SIG-M5 treated with dmso at 0.1 percent for 504 hours (cell line): ENCODE results near the gene VTCN1.

Source experiments
- DNase-seq: peaks from one replicate; lab custom pipeline; 2025; ENCODE audit not compliant: unreplicated experiment; lab: John Stamatoyannopoulos, UW

VTCN1 gene

DNA sequence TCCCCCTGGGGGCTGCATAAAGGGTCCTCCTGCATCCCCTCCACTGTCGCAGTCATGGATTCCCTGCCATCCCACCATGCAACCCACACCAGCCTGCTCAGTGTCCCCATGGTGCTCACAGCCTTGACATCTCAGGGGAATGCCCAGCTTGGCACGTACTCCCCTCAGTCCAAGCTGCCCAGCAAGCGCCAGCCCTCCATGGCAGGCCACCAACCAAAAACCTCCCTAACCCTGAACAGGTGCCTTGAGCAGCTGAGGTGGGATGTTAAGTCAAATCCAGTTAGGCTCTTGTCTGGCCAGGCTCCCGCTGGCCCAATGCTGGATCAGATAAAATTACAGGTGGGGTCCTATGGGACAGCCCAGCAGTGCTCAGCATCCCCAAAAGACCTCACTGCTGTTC lies 341 bp downstream of the VTCN1 start:
- no peak for DNase-seq

DNA sequence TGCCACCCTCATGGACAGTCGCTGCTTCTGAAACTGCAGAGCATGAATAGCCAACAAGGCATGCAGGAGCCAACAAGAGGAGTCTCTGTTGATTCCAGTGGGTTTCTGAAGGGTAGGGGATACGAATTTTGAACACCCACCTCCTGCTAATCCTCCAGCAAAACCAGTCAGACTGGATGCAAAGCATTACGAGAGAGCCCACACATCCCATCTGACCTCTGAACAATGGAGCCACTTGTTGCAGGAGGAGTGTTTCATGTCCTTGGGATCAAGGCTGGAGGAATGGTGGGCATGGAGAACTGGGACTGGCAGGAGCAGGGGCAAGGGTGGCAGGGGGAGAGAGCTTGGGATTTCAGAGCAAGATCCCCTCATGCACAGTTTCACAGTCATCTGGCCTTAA lies 1.6 kb downstream of the VTCN1 start:
- no peak for DNase-seq

DNA sequence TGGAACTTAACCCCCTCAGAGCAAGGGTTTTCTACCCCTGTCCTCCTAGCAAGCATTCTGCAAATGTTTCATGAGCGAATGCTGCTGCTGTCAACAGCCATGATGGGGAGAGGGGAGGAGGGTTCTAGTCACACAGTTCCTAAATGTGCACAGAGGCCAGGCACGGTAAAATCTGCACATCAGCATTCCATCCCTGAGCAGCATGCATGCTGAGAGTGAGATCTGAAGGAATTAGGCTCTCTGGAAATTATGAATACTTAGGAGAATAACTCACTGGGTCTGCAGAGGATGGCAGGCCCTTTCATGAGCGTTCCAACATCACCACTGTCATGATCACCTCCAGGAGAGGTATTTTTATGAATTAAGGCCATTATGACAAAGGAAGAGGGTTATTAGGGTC lies 2.1 kb downstream of the VTCN1 start:
- DNase-seq: no peak

DNA sequence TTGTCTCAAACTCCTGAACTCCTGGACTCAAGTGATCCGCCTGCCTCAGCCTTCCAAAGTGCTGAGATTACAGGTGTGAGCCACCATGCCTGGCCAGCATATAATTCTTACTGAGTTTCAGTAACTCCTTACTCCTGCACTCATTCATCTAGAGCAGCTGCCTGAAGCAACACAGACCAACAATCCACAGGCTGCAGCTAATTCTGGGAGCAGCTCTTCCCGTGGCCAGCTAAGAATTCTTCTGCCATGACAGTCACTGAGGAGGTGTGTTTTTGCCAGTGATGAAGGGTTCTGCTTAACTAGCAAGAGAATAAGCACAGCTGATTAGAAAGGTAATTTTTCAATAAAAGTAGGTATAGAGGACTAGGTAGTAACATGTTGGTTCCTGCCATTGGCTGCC lies 5.4 kb downstream of the VTCN1 start:
- DNase-seq: no peak

DNA sequence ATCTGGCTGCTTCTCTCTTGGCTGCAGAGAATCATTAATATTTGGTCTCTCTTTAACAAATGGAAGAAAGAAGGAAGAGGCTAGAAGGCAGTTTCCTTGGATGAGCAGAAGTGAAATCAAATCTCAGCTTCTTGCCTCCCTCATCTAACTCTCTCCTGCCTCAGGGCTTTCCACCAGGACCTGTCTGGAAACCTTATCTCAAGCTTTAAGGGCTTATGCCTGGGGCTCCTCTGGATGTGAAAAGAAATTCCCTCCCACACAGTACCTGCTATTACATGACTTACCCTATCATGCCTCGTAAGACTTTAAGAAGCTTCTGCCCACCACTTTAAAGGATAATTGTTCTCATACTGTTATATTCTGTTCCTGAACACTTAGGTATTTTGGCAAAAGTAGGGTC lies 8.9 kb downstream of the VTCN1 start:
- no peak for DNase-seq

DNA sequence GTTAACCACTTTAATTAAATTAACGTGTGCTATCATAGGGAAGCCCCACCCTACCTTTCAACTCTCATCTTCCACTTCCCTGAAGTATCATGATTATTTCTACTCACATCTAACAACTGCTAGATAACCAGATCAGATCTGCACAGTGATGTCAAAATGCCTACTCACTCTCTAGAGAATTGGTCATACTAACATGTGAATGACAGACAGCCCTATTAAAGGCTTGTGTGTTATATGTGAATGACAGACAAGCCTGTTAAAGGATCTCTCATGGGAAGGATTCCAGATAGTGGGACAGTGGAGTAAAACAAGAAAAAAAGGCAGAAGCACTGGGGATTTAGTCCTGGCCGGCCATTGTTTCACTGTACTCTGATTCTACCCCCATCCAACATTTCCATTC lies 12.6 kb downstream of the VTCN1 start:
- DNase-seq: no peak

DNA sequence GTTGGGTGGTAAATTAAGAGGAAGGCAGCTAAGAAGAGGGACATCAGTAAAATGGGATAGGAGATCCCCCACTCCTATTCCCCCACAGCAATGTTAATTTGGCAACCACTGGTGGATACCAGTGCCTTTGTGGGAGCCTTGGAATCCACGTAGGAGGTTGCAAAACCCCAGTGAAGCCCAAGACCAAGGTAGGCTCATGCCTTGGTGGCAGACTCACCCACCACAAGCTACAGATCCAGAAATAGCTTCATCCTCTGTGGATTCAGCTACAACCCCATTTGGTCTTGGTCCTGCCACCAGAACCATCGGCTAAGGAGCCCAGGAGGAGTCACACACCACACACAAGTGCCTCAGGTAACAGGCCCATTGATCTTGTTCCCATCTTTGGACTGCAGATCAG lies 21.0 kb downstream of the VTCN1 start:
- no peak for DNase-seq

DNA sequence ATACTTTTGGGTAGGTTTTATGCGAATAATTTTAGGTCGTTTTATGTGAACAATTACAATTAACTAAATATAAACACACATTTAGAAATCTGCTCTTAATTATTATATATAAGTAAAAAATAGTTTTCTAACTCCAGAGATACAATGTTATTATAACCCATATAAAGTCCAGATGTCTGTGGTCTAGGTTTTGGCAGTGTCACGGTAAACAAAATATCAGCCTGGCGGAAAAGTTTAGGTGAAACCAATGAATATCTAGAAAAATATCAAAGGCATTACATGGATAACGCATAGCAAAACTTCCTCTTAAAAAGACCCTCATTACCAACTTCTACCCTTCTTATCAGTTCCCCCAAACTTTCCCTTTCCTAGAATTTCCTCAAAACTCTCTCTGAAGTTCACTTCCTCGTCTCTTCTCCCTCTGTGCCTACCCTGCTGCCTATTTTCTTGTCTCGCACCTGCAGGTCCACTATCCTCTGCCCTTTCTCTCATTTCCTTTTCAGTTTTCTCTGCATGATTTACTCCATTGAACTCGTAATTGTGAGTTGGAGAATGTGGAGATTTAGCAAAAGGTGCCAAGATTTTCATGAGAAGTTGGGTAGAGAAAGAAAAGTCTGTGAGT lies 21.8 kb downstream of the VTCN1 start:
- DNase-seq: no peak

DNA sequence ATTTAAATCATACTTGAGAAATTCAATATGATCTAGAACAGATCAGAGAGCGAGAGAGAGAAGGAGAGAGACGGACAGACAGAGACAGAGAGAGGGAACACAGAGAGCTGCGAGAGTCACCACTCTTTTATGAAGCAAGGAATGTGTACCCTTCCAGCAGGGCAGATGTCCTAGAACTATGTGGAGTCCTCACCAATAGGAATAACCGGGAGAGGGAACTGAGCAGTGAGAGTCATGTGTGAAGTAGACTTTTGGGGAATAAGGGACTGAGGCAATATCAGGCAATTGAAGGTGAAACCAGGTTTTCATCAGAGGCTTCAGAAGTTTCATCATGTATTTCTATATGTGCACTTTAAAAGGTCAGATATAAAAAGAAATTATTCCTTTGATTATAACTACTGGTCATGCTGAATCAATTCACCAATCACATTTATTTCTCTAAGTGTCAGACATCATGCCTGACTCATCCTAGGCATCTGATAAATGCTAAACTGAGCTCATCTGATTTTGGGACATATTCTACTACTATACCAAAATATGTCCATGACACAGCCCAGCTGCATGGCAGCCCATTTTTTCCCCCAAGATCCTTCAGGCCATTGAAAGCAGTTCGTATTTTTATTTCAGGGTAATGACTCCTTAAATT lies 22.4 kb downstream of the VTCN1 start:
- DNase-seq: no peak

DNA sequence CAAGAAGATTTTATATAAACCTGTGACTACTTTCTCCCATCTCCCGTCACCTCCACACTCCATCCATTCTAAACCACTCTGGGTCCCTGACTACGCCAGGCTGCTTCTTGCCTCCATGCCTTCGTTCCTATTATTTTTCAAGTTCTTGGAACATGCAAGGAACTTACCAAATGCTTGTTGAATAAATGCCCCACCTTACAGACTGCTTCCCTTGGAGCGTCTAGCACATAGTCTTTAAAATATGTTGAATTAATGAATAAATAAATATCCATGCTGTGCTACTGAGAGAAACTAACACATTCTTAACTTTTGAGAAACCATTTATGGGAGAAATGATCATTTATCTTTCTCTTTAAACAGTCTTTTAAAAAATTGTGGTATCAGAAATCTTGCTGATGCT lies 27.6 kb downstream of the VTCN1 start:
- DNase-seq: no peak

DNA sequence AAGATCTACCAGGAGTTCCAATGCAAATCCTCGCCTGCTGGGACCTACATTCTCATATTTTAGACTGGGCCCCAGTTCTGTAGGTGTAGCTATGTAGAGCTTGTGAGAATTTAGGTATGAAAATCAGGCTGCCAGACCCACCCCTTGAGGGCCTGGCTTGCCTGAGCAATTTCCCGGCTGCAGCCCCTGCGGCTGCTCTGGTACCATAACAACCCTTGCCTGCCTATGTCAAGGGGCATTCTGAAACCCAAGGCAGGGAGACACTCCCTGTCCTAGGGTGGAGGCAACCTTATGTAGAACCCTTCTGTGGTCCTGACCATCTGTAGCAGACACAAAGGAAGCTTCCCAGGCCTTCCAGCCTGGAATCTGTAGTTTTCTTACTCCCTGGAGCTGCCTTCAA lies 28.4 kb downstream of the VTCN1 start:
- DNase-seq: no peak

DNA sequence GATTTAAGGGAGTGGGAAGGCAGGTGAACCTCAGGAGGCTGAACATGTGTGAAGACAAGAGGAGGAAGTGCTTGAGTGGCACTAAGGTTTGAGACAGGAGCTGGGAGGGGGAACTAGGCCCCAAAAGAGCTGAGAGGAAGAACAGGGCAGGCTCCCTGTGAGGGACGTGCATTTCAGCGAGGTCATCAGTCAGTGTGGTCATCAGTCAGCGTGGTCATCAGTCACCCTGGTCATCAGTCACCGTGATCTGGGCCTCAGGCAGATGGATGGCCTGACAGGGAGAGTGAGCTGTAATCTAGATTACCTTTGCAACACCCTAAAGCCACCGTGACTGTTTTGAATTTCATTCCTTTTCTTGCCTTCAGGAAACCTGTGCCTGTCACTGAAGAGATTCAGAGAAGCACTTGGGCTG lies 29.1 kb downstream of the VTCN1 start:
- no peak for DNase-seq

DNA sequence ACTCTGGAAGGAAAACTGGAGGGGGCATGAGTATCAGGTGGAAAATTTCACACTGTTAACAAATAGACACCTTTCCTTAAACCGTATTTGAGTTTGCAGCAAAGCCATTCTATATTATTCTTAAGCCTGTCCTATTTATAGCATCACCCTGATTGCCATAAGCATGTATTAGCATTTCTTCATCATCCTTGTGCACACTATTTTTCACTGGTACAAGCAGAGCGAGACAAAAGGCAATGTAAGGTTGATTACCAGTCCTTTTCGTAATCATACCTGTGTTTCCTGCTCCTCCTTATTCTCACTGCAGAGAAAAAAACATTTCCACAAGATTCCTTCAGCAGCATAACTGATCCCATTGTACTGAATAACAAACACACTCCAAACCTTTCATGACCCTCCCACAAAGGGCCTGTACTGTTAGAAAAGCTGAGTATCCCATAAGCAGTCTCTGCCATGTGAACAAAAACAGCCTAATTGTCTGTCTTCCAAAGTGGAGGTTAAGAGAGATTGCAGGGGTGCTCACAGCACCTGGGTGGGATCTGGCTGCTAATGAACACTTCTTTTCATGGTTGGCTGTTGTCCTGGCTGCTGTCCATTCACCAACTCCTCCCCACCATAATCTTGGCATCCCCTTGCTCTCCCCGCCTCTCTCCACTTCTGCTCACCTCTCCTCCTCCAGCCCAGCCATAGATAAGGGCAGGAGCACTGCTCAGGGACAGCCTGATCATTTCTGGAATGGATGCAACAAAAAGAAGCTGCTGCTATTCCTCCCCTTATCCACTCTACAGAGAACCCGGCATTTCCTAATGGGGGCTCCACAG lies 30.4 kb downstream of the VTCN1 start:
- DNase-seq: no peak

DNA sequence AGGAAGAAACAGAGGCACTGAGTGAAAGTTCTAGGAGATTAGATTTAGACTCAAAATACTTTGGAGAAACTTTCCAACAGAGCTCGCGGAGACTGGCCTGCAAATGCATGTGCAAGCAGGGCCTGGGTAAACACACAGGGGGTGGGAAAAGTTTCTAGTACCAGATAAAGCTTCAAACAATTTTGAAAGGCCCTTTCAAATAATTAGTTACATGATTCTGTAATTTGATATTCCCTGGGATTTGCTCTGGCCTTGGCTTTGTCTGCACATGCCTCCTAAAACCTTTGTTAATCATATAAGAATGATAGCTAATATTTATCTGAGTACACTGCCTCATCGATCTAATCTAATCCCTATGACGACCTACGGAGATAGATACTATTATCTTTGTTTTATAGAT lies 31.3 kb downstream of the VTCN1 start:
- DNase-seq: no peak

DNA sequence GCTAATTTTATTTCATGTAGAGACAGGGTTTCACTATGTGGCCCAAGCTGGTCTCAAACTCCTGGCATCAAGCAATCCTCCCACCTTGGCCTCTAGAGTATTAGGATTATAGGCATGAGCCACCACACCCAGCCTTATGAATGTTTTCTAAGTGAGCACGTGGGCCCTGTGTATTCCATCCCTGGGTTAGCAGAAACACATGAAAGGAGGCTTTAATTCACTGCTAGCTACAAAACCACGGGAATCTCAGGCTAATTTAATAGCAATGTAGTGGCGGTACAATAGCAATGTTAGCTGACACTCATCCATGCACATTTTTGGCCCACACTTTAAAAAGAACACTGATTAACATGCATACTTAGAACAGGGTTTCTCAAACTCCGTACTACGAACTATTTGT lies 32.0 kb downstream of the VTCN1 start:
- DNase-seq: no peak

DNA sequence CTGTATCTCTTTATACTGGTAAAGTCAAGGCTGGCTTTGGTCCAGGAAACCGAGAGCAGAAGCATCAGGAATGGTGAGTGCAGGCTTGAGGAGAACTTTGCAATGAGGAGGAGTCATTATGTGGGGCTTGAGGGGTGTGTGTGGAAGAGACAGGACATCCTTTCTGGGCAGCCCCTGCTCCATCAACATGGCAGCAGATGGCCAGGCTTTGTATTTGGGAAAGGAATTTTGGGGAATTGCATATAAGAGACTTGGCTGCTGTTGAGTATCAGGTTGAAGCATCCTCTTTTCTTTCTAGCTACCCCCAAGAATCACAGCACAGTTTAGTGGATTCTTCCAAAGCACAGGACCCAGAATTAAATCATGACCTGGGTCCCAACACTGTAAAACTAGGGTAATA lies 33.4 kb downstream of the VTCN1 start:
- no peak for DNase-seq

DNA sequence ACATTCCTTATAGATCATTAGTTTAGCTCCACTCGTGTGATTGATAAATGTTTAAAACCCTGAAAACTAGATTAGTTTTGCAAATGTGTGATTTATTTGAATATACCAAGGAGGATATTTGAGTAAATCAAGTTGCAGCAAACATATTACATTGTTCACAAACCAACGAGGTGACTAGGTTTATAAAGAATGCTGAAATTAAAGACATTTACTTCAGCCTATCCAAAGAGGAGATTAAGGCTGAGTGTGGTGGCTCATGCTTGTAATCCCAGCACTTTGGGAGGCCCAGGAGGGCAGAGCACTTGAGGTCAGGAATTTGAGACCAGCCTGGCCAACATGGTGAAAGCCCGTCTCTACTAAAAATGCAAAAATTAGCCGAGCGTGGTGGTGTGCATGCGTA lies 34.1 kb downstream of the VTCN1 start:
- no peak for DNase-seq

DNA sequence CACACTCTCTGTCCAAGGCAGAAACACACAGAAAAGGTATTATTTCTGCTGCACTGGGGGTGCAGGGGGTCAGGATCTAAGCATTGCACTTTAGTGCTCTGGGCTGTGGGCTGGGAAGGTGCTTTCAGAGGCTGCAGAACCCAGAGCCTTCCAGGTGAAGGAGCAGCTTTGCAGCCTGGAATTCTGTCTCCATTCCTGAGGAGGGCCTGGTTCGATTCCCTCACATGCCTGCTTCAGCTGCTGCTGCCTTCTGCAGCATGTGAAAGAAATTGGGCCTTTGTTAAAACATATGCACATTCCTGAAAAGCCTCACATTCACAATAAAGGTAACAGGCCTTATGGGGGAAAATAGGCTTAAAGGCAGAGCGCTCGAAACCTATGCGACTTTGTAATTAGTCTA lies 35.9 kb downstream of the VTCN1 start:
- no peak for DNase-seq

DNA sequence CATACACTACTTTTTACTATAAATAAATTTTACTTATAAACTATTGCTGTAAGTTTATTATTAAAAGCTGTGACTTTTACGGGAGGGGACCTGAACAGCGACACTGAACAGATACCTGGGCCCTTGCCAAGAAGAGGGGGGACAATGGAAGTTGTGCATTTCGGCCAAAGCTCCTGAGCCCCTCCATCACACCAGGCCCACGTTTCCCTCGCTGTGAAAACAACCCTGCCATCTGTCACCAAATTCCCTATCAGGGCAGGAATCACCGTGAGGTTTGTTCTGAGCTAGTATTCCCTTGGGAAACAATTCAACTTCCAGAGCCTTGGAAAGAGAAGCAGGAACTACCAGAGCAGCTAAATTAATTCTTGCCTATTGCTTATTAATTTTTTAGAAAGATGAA lies 37.0 kb downstream of the VTCN1 start:
- no peak for DNase-seq

DNA sequence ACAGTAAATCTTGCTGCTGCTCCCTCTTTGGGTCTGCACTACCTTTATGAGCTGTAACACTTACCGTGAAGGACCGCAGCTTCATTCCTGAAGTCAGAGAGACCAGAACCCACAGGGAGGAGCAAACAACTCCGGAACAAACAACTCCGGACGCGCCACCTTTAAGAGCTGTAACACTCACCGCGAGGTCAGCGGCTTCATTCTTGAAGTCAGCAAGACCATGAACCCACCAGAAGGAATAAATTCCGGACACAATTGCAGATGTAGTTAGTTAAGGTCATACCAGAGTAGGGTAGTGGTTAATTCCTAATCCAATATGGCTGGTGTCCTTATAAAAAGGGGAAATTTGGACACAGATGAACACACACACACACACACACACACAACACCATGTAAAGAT lies 37.7 kb downstream of the VTCN1 start:
- no peak for DNase-seq

DNA sequence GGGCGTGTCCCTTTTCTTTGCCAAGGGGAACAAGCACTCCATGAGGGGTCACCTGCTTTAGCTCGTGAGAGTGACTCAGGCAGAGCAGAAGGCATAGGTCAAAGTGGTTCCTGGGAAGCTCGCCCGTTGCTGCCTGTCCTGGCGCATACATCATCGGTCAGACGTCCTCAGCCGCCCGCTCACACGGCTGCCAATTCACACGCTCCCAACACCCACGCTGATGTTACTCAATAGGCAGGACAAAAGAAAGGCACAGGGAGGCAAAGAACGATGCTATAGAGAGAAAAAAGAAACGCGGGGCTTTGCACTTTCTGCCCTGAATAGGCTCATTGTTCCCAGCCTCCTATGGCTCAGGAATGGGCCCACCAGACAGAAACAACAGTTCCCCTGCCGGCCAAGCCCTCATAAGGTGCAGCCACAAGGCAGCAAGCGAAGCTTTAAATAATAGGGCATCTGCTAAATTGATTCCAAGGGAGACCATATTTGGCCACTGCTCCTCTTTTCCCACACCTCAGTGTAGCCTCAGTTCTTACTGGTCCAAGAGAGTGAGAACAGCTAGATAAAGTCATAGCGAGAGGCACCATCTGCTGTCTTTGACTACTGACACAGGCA lies 38.7 kb downstream of the VTCN1 start:
- DNase-seq: no peak
